ENCODE results near the gene CRKL.

The CRKL gene

GRCh38 chr22:20997536-20998257, 80.5 kb downstream of the CRKL start:
- no peak for DNase-seq (ENCODE audit: low spot score)

- DNase-seq (ENCODE audit: low spot score) = no peak
Measured at GRCh38 chr22:20998411-20999336, 81.5 kb downstream of the CRKL start.

- no peak for DNase-seq (ENCODE audit: low spot score)
Measured at GRCh38 chr22:20999350-21000206, 82.4 kb downstream of the CRKL start.

DNA sequence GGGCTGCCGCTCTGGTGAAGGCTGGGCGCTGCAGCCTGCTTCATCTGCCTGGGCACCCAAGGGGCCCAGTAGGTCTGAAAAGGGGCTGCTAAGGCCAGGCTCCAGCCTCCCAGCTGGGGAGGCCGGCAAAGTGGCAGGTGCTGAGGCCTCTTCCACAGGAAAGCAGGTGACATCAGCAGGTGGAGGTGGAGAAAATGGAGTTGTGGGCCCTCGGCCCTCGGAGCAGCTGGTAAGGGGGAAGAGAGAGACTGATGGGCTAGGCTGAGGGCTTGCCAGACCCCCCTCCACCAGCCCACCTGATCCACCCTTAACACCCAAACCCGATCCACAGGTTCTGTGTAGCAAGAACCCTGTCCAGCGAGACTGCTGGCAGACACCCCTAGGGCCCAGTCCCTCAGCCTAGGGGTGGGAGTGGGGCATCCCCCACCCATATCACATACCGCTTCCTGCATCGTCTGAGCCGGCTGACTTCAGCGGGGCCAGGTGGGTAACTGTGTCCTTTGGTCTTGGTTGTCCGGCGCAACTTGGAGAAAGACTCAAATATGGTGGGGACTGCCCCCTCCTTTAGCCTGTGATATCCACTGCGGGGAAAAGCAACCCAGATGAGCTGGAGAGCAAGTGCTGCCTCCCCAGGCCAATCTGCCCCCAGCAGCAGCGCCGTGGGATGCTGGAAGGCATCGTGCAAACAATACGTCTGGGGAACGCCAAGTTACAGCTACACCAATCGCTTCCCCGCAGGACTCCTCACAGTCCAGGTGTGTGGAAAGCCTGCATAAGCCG, 83.2 kb downstream of the CRKL start:
- no peak for DNase-seq (ENCODE audit: low spot score)

DNA sequence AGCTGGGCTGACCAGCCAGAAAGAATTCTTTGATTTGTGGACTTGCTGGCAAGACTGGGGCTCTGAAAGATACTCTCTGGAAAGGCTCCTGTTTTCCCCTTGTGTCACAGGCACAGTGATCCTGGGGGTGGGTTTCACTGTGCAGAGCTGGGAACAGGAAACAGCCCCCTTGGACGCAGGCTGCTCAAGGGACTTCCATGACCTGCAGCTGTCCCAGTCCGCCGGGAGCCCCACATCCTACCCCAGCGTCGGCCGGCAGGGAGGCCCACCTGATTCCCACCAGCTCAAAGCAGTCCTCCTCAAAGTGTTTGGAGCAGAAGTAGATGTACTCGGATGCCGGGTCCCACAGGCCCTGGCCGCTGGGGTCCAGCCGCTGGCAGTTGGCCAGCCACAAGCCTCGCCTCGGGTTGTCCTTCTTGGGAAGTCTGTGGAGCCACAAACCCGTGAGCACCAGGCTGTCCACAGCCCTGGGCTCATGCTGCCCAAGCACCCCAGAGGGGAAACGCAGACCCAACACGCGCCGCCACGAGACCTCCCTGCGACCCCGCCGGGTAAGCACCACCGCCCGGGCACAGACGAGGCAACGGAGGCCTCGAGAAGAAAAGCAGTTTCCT, 83.9 kb downstream of the CRKL start:
- DNase-seq (ENCODE audit: low spot score) = no peak

GRCh38 chr22:21001601-21002325, 84.6 kb downstream of the CRKL start, which contains the start of gene THAP7:
Gene THAP7, minus strand, starts transcription at chr22:21002118. Its CDS starts 207 bp downstream, at chr22:21001911.
- DNase-seq (ENCODE audit: low spot score) = peak; percentile 97

Data from CD4-positive, alpha-beta T cell treated with Interleukin-2 at 100 ng/mL for 4 hours (primary cell).